Measurements from ENCODE around the gene TTC7B. TPM values are rescaled to one million over a fixed set of nuclear protein-coding genes. Genes with fewer than 3 reads are reported as not detected.

TTC7B gene
- total RNA-seq, 1 experiment from 2014 or later, result 9.6 TPM

GRCh38 chr14:90512329-90512991 lies 303.8 kb downstream of the TTC7B start:
- Mint-ChIP-seq H3K36me3 (ENCODE audit: insufficient read depth, unreplicated experiment) (peaks cover 21% of the 10 kb centered on the region), H3K4me3 (ENCODE audit: low read depth, unreplicated experiment) (no peak overlapping the region), H3K27ac (ENCODE audit: unreplicated experiment) (peak overlapping the region; percentile 99), H3K4me1 (ENCODE audit: low read depth, unreplicated experiment) (peaks cover 65% of the 10 kb centered on the region), H3K9me3 (ENCODE audit: low read depth, unreplicated experiment) (no peaks in the 10 kb centered on the region), H3K27me3 (ENCODE audit: unreplicated experiment) (no peaks in the 10 kb centered on the region)
- DNase-seq, result peak; percentile 43
- no TSS peak for BruUV-seq (replicated peaks)
- intact Hi-C loops (cut with micrococcal nuclease; ENCODE audit: unreplicated experiment), result loop anchor here (2.0 to 5.0 kb wide), 2 partner anchors 115 to 130 kb away; partner anchors contain the start of gene CALM1
- TF ChIP-seq CTCF (IDR thresholded peaks at IDR 0.05; ENCODE audit: unreplicated experiment), result no peak
- CTCF ChIA-PET, result interaction anchor here (1.2 to 2.7 kb wide), 5 partner anchors 45 to 186 kb away, joined by 3 to 12 read pairs (median 4); no protein-coding TSS in a partner anchor

- peaks cover 21% of the 10 kb centered on the region for H3K36me3 Mint-ChIP-seq (ENCODE audit: insufficient read depth, unreplicated experiment)
- no peaks in the 10 kb centered on the region for H3K27me3 Mint-ChIP-seq (ENCODE audit: unreplicated experiment)
- no peak for TF ChIP-seq CTCF (IDR thresholded peaks at IDR 0.05; ENCODE audit: unreplicated experiment)
- no peak overlapping the region for H3K27ac Mint-ChIP-seq (ENCODE audit: unreplicated experiment)
- BruUV-seq (replicated peaks), result no TSS peak
- CTCF ChIA-PET, result interaction anchor here (1.2 to 2.7 kb wide), 4 partner anchors 45 to 186 kb away, joined by 4 to 12 read pairs (median 6); no protein-coding TSS in a partner anchor
- no peaks in the 10 kb centered on the region for H3K9me3 Mint-ChIP-seq (ENCODE audit: low read depth, unreplicated experiment)
- DNase-seq, result no peak
- intact Hi-C loops (cut with micrococcal nuclease; ENCODE audit: unreplicated experiment), result loop anchor here (2.0 to 5.0 kb wide), 2 partner anchors 115 to 131 kb away; partner anchors contain the start of gene CALM1
- H3K4me1 Mint-ChIP-seq (ENCODE audit: low read depth, unreplicated experiment), result peaks cover 66% of the 10 kb centered on the region
- H3K4me3 Mint-ChIP-seq (ENCODE audit: low read depth, unreplicated experiment), result no peak overlapping the region
Observed at GRCh38 chr14:90511795-90512328, 304.4 kb downstream of the TTC7B start.

- intact Hi-C loops (cut with micrococcal nuclease; ENCODE audit: unreplicated experiment), result loop anchor here (5.0 kb wide), 1 partner anchor 114 kb away; the partner anchor contains the start of gene CALM1
- H3K27me3 Mint-ChIP-seq (ENCODE audit: unreplicated experiment), result no peaks in the 10 kb centered on the region
- no peak overlapping the region for H3K4me3 Mint-ChIP-seq (ENCODE audit: low read depth, unreplicated experiment)
- BruUV-seq (replicated peaks), result no TSS peak
- DNase-seq, result no peak
- peaks cover 21% of the 10 kb centered on the region for H3K36me3 Mint-ChIP-seq (ENCODE audit: insufficient read depth, unreplicated experiment)
- CTCF ChIA-PET, result interaction anchor here (0.7 to 1.7 kb wide), 2 partner anchors 44 to 416 kb away, joined by 4 to 6 read pairs; no protein-coding TSS in a partner anchor
- H3K4me1 Mint-ChIP-seq (ENCODE audit: low read depth, unreplicated experiment), result peaks cover 60% of the 10 kb centered on the region
- TF ChIP-seq CTCF (IDR thresholded peaks at IDR 0.05; ENCODE audit: unreplicated experiment), result no peak
- H3K27ac Mint-ChIP-seq (ENCODE audit: unreplicated experiment), result peak overlapping the region; percentile 92
- H3K9me3 Mint-ChIP-seq (ENCODE audit: low read depth, unreplicated experiment), result no peaks in the 10 kb centered on the region
Observed at GRCh38 chr14:90511252-90511651, 305.0 kb downstream of the TTC7B start.

- peak; percentile 72 for DNase-seq
- H3K4me1 Mint-ChIP-seq (ENCODE audit: low read depth, unreplicated experiment), result peaks cover 56% of the 10 kb centered on the region
- H3K27me3 Mint-ChIP-seq (ENCODE audit: unreplicated experiment), result no peaks in the 10 kb centered on the region
- no TSS peak for BruUV-seq (replicated peaks)
- intact Hi-C loops (cut with micrococcal nuclease; ENCODE audit: unreplicated experiment), result loop anchor here (5.0 kb wide), 1 partner anchor 113 kb away; the partner anchor contains the start of gene CALM1
- H3K36me3 Mint-ChIP-seq (ENCODE audit: insufficient read depth, unreplicated experiment), result peaks cover 21% of the 10 kb centered on the region
- TF ChIP-seq CTCF (IDR thresholded peaks at IDR 0.05; ENCODE audit: unreplicated experiment), result no peak
- H3K9me3 Mint-ChIP-seq (ENCODE audit: low read depth, unreplicated experiment), result no peaks in the 10 kb centered on the region
- H3K27ac Mint-ChIP-seq (ENCODE audit: unreplicated experiment), result peak overlapping the region; percentile 92
- CTCF ChIA-PET, result interaction anchor here (0.6 kb wide), 1 partner anchor 28 kb away, joined by 3 read pairs; no protein-coding TSS in a partner anchor
- H3K4me3 Mint-ChIP-seq (ENCODE audit: low read depth, unreplicated experiment), result no peak overlapping the region
Observed at GRCh38 chr14:90510159-90510558, 306.1 kb downstream of the TTC7B start.

All from Calu3 (cell line).